Cardiac ventricle fibroblast (primary cell): ENCODE measurements around the gene NMUR1. TPM values are rescaled to one million over a fixed set of nuclear protein-coding genes. Genes with fewer than 3 reads are reported as not detected.

Experiments used
- total RNA-seq: library from RNA; depleted of rRNA; stranded (reverse); fragments of >200 nt; gene quantifications from 2 replicates; pipeline ENCODE4 v1.2.3, GENCODE V29; 2015

NMUR1 gene, protein sequence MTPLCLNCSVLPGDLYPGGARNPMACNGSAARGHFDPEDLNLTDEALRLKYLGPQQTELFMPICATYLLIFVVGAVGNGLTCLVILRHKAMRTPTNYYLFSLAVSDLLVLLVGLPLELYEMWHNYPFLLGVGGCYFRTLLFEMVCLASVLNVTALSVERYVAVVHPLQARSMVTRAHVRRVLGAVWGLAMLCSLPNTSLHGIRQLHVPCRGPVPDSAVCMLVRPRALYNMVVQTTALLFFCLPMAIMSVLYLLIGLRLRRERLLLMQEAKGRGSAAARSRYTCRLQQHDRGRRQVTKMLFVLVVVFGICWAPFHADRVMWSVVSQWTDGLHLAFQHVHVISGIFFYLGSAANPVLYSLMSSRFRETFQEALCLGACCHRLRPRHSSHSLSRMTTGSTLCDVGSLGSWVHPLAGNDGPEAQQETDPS
- total RNA-seq, result not detected in 2 replicates

DNA sequence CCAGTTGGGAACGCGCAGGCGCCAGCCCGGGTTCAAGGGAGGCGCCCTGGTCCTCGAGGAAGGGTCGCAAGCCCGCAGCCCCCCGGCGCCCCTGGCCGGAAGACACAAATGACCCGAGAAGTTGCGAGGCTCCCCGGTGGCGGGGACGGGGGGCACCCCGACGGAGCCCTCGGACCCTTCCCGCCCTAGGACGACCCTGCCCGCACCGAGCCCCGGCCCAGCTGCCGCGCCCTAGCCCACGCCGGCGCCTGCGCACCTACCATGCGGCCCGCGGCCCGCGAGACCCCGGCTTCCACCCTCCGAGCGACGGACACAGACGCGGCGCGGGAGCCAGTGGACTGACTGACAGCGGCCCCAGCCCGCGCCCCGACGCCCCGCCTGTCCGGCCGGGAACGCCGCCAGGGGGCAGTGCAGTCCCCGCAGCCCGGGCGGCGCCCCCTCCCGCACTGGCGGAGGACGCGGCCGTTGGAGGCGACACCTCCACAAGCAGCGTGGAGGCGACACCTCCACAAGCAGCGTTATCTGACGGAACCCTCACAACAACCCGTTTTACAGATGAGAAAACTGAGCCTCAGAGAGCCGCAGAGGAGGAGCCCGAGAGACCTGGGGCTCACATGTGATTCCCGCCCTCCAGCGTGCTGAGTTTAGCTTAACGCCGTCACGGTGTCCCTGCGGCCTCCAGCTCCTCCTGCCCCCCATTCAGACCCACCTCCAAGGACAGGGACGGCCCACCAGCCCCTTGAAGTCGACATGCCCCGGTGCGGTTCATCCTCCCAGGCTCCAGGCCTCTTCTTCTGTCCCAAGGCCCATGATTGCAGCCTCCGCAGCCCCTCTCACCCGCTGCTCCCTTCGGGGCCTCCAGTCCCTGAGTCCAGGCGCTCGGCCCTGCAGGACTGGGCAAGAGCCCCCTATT, at the start of gene NMUR1:
TSS of gene NMUR1 (minus strand) at position 347 of the 913 bp plus-strand sequence. CDS start at position 263, 84 bp downstream.

Other genes starting within 250 kb of the NMUR1 start
- 0.12 TPM in 1 of 2 replicates, not detected in the other for gene B3GNT7, start 134.7 kb downstream of the NMUR1 start, total RNA-seq
- 158 and 159 TPM in 2 replicates for gene NCL, start 66.0 kb downstream of the NMUR1 start, total RNA-seq
- not detected in 2 replicates for gene TEX44, start 62.4 kb upstream of the NMUR1 start, total RNA-seq
- gene PTMA, start 178.1 kb upstream of the NMUR1 start, total RNA-seq, result 494 and 552 TPM in 2 replicates